OCI-LY3 (cell line): ENCODE measurements around the gene TMEM245.
A peak's percentile ranks its signal among the peaks of the same experiment; 100 is the strongest.

Source experiments
- H2AFZ ChIP-seq: fragments of 200-600, 300-600 bp; shearing (Covaris generic); 2 replicates; pipeline ENCODE4 v1.6.0; 2014; ENCODE audit warnings: antibody characterized with exemption, low read depth, low read length
- H3K27ac ChIP-seq: fragments of 200-600, 300-600 bp; sonication (generic); 2 replicates; pipeline ENCODE4 v1.5.1; 2014; ENCODE audit warnings: mild to moderate bottlenecking, low read length, moderate library complexity, mixed read lengths
- H3K27me3 ChIP-seq: fragments of 200-600, 300-600 bp; sonication (generic); 2 replicates; pipeline ENCODE4 v1.6.1; 2014; ENCODE audit warnings: low read depth, low read length, mixed read lengths
- H3K36me3 ChIP-seq: fragments of 200-600, 300-600 bp; sonication (generic); replicated peaks from 2 replicates; pipeline ENCODE3; 2014; ENCODE audit warnings: low read depth, low read length, mixed read lengths
- H3K4me1 ChIP-seq: fragments of 300-600, 200-600 bp; sonication (generic); 2 replicates; pipeline ENCODE4 v1.6.1; 2014; ENCODE audit warnings: low read length, mixed read lengths
- H3K4me2 ChIP-seq: fragments of 200-600, 300-600 bp; sonication (generic); 2 replicates; pipeline ENCODE4 v1.6.1; 2014; ENCODE audit warnings: low read length, mixed read lengths
- H3K4me3 ChIP-seq: fragments of 300-600, 200-600 bp; sonication (generic); 2 replicates; pipeline ENCODE4 v1.5.1; 2014; ENCODE audit warnings: antibody characterized with exemption, mild to moderate bottlenecking, low read length, moderate library complexity
- H3K79me2 ChIP-seq: fragments of 300-600, 200-600 bp; shearing (Covaris generic); 2 replicates; pipeline ENCODE4 v1.6.1; 2014; ENCODE audit warnings: mild to moderate bottlenecking, low read length, mixed read lengths
- H3K9ac ChIP-seq: fragments of 300-600, 200-600 bp; shearing (Covaris generic); 2 replicates; pipeline ENCODE4 v1.6.0; 2014; ENCODE audit warnings: mild to moderate bottlenecking, low read length, moderate library complexity
- H3K9me3 ChIP-seq: fragments of 200-600, 300-600 bp; shearing (Covaris generic); 2 replicates; pipeline ENCODE4 v1.6.1; 2014; ENCODE audit warnings: low read length, mixed read lengths; ENCODE audit not compliant: insufficient read depth
- H4K20me1 ChIP-seq: fragments of 200-600, 300-600 bp; sonication (generic); 2 replicates; pipeline ENCODE4 v1.6.1; 2016; ENCODE audit warnings: low read length, mixed read lengths; ENCODE audit not compliant: insufficient read depth
- CTCF ChIP-seq: fragments of 200-600, 300-600 bp; sonication (generic); IDR thresholded peaks from 2 replicates; pipeline ENCODE4 v1.5.1; 2014; ENCODE audit warnings: antibody characterized with exemption, low read length, low read depth
- EZH2phosphoT487 ChIP-seq: fragments of 200-600 bp; shearing (Covaris generic); IDR thresholded peaks from 2 replicates; pipeline ENCODE4 v1.6.1; 2018; ENCODE audit warnings: antibody characterized with exemption, mixed run types, low read depth

Gene TMEM245

GRCh38 chr9:109101202-109101595 lies 18.5 kb downstream of the TMEM245 start:
- peaks cover 35% of the 10 kb centered on the region for H3K36me3 ChIP-seq
- H4K20me1 ChIP-seq = peaks cover 51% of the 10 kb centered on the region
- H3K27me3 ChIP-seq = no peaks in the 10 kb centered on the region
- no peak overlapping the region for H2AFZ ChIP-seq
- no peak overlapping the region for H3K4me2 ChIP-seq
- no peak overlapping the region for H3K9ac ChIP-seq
- no peak overlapping the region for H3K27ac ChIP-seq
- peaks cover 88% of the 10 kb centered on the region for H3K79me2 ChIP-seq
- TF ChIP-seq CTCF (no peak), EZH2phosphoT487 (no peak)
- no peaks in the 10 kb centered on the region for H3K9me3 ChIP-seq
- peaks cover 28% of the 10 kb centered on the region for H3K4me1 ChIP-seq
- no peak overlapping the region for H3K4me3 ChIP-seq

GRCh38 chr9:109100543-109101201 lies 19.1 kb downstream of the TMEM245 start:
- Histone ChIP-seq H2AFZ (no peak overlapping the region), H3K4me2 (no peak overlapping the region), H3K4me3 (no peak overlapping the region), H3K79me2 (peaks cover 90% of the 10 kb centered on the region), H3K9ac (no peak overlapping the region), H3K27ac (no peak overlapping the region), H3K4me1 (peaks cover 28% of the 10 kb centered on the region), H3K27me3 (no peaks in the 10 kb centered on the region), H3K9me3 (no peaks in the 10 kb centered on the region), H4K20me1 (peaks cover 56% of the 10 kb centered on the region), H3K36me3 (peaks cover 35% of the 10 kb centered on the region)
- TF ChIP-seq EZH2phosphoT487 = no peak
- no peak for TF ChIP-seq CTCF

- no peak overlapping the region for H3K27ac ChIP-seq
- H3K4me2 ChIP-seq = peak overlapping the region; percentile 39; the same call in 1 of the 2 replicates
- peaks cover 94% of the 10 kb centered on the region for H3K79me2 ChIP-seq
- no peaks in the 10 kb centered on the region for H3K9me3 ChIP-seq
- H4K20me1 ChIP-seq = peaks cover 72% of the 10 kb centered on the region
- peaks cover 32% of the 10 kb centered on the region for H3K36me3 ChIP-seq
- no peaks in the 10 kb centered on the region for H3K27me3 ChIP-seq
- H3K4me3 ChIP-seq = no peak overlapping the region
- no peak for TF ChIP-seq CTCF
- H3K9ac ChIP-seq = no peak overlapping the region
- peaks cover 28% of the 10 kb centered on the region for H3K4me1 ChIP-seq
- no peak overlapping the region for H2AFZ ChIP-seq
Measured at GRCh38 chr9:109098960-109099308, 20.8 kb downstream of the TMEM245 start.

GRCh38 chr9:109098171-109098959 lies 21.4 kb downstream of the TMEM245 start:
- Histone ChIP-seq H4K20me1 (peaks cover 78% of the 10 kb centered on the region), H3K4me1 (peaks cover 28% of the 10 kb centered on the region), H3K4me3 (no peak overlapping the region), H3K27me3 (no peaks in the 10 kb centered on the region), H3K36me3 (peaks cover 36% of the 10 kb centered on the region), H3K27ac (no peak overlapping the region), H3K9me3 (no peaks in the 10 kb centered on the region), H2AFZ (no peak overlapping the region), H3K4me2 (peak overlapping the region; percentile 39), H3K79me2 (peaks cover 91% of the 10 kb centered on the region), H3K9ac (no peak overlapping the region)
- no peak for TF ChIP-seq EZH2phosphoT487
- TF ChIP-seq CTCF = peak; percentile 25
